HL-60 (cell line): Measurements from ENCODE around the gene ZNF691.
"Not testable (repeated sequence)": the region's sequence is repeated elsewhere in the genome, so short reads cannot be mapped to it uniquely, and the experiment has no call there.

Experiments used
- DNase-seq, 2 experiments: peaks; one replicate each; pipeline ENCODE4 v3.0.0-alpha.2; 2010 to 2020; ENCODE audit warnings: low read depth in 1 of 2, low spot score in 1 of 2
- H3K27ac ChIP-seq: fragments of 250-450 bp; sonication (Bioruptor Pico); replicated peaks from 2 replicates; pipeline ENCODE4 v1.5.1; 2020; ENCODE audit warnings: mild to moderate bottlenecking, moderate library complexity
- H3K27me3 ChIP-seq: fragments of 250-450 bp; sonication (Bioruptor Pico); 2 replicates; pipeline ENCODE4 v1.5.1; 2021; ENCODE audit warnings: mild to moderate bottlenecking, moderate library complexity; ENCODE audit not compliant: insufficient read depth, poor library complexity, severe bottlenecking
- H3K4me3 ChIP-seq: replicated peaks from 2 replicates; pipeline ENCODE4 v1.5.1; 2011; ENCODE audit warnings: mild to moderate bottlenecking, control low read depth, low read length; ENCODE audit not compliant: insufficient read depth
- GABPA ChIP-seq: IDR thresholded peaks from 2 replicates; pipeline ENCODE4 v1.6.1; 2012; ENCODE audit warnings: low read depth
- POLR2AphosphoS5 ChIP-seq: IDR thresholded peaks from 2 replicates; pipeline ENCODE4 v1.6.1; 2012; ENCODE audit warnings: low read depth
- SPI1 ChIP-seq: IDR thresholded peaks from 2 replicates; pipeline ENCODE4 v1.6.1; 2012; ENCODE audit warnings: low read depth, mild to moderate bottlenecking, borderline replicate concordance
- TF ChIP-seq, protein P1 (sequence below): IDR thresholded peaks from one replicate; pipeline ENCODE4 v1.5.1; 2011; ENCODE audit warnings: low read length, control low read depth, inconsistent platforms; ENCODE audit not compliant: insufficient read depth
- TF ChIP-seq, protein P2 (sequence below): IDR thresholded peaks from 2 replicates; pipeline ENCODE4 v1.6.1; 2012; ENCODE audit warnings: low read depth; ENCODE audit not compliant: insufficient replicate concordance

The ZNF691 gene

DNA sequence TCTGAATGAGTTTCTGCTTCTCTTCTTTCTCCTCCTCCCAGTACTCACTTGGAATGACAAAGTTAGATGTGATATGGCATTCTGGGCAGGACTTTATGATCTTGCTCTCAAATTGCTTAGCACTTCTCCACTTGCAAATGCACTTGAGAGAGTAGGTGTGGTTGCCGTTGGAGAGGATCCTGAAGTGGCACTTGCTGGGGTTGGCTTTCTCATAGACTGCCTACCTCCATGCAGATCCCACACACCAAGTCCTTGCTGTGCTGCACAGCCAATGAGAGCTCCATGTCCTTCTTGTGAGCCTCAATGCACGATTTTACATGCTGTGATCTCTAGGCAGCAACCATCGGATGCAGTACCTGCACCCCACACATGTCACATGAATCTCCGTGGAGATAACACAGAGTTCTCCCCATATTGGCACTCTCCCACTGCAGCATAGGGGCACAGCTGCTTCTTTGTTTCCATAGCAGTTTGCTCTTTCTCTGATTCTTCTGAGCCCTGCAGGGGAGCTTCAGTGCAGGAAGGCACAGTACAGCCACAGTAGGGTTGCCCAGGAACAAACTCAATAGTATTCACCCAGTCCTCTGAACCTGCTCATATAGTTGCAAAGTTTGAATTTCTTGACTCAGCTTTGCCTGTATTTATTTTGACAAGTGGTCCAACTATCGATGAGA, 45.2 kb downstream of the ZNF691 start:
- TF ChIP-seq, protein P1, sequence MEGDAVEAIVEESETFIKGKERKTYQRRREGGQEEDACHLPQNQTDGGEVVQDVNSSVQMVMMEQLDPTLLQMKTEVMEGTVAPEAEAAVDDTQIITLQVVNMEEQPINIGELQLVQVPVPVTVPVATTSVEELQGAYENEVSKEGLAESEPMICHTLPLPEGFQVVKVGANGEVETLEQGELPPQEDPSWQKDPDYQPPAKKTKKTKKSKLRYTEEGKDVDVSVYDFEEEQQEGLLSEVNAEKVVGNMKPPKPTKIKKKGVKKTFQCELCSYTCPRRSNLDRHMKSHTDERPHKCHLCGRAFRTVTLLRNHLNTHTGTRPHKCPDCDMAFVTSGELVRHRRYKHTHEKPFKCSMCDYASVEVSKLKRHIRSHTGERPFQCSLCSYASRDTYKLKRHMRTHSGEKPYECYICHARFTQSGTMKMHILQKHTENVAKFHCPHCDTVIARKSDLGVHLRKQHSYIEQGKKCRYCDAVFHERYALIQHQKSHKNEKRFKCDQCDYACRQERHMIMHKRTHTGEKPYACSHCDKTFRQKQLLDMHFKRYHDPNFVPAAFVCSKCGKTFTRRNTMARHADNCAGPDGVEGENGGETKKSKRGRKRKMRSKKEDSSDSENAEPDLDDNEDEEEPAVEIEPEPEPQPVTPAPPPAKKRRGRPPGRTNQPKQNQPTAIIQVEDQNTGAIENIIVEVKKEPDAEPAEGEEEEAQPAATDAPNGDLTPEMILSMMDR = no peak
- TF ChIP-seq POLR2AphosphoS5 (no peak), SPI1 (no peak), GABPA (no peak)
- TF ChIP-seq, protein P2, sequence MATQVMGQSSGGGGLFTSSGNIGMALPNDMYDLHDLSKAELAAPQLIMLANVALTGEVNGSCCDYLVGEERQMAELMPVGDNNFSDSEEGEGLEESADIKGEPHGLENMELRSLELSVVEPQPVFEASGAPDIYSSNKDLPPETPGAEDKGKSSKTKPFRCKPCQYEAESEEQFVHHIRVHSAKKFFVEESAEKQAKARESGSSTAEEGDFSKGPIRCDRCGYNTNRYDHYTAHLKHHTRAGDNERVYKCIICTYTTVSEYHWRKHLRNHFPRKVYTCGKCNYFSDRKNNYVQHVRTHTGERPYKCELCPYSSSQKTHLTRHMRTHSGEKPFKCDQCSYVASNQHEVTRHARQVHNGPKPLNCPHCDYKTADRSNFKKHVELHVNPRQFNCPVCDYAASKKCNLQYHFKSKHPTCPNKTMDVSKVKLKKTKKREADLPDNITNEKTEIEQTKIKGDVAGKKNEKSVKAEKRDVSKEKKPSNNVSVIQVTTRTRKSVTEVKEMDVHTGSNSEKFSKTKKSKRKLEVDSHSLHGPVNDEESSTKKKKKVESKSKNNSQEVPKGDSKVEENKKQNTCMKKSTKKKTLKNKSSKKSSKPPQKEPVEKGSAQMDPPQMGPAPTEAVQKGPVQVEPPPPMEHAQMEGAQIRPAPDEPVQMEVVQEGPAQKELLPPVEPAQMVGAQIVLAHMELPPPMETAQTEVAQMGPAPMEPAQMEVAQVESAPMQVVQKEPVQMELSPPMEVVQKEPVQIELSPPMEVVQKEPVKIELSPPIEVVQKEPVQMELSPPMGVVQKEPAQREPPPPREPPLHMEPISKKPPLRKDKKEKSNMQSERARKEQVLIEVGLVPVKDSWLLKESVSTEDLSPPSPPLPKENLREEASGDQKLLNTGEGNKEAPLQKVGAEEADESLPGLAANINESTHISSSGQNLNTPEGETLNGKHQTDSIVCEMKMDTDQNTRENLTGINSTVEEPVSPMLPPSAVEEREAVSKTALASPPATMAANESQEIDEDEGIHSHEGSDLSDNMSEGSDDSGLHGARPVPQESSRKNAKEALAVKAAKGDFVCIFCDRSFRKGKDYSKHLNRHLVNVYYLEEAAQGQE = no peak
- Histone ChIP-seq H3K27ac (no peak overlapping the region), H3K4me3 (no peak overlapping the region), H3K27me3 (no peaks in the 10 kb centered on the region)
- no peak for DNase-seq

DNA sequence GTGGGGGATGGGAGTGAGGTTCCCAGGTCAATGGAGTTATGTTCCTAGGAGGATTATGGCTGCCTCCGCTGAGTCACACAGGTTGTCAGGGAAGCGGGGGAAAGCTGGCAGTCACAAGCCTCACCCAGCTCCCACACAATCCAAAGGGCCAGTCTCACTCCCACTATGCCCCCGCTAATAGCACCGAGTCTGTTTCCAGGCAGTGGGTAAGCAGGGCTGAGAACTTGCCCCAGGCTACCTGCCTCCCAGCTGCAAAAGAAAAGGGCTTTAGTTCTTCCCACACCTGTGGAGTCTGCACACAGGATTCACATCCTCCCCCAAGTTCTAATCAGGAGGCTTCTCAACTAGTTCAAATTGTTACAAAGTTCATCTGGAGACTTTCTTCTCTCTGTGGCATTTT, 53.5 kb downstream of the ZNF691 start:
- H3K27me3 ChIP-seq, DNase-seq, H3K4me3 ChIP-seq, H3K27ac ChIP-seq: not testable (repeated sequence)
